Neural cell (in vitro differentiated cells): ENCODE results near the gene ARHGAP5. TPM values are rescaled to one million over a fixed set of nuclear protein-coding genes. Genes with fewer than 3 reads are reported as not detected.

ENCODE experiments used
- H2AFZ ChIP-seq: fragments of 200-600, 300-800 bp; sonication (generic), shearing (Covaris generic); 2 replicates; pipeline ENCODE4 v1.6.0; 2014; ENCODE audit warnings: low read depth, mild to moderate bottlenecking, antibody characterized with exemption, low read length, moderate library complexity
- H3F3A ChIP-seq: fragments of 200-600 bp; shearing (Covaris generic); 2 replicates; pipeline ENCODE4 v1.6.1; 2016; ENCODE audit warnings: mild to moderate bottlenecking, moderate library complexity, mixed read lengths, antibody characterized with exemption, low read length; ENCODE audit not compliant: insufficient read depth, poor library complexity, severe bottlenecking
- H3K27ac ChIP-seq: fragments of 200-600, 300-800 bp; sonication (generic), shearing (Covaris generic); 2 replicates; pipeline ENCODE4 v1.5.1; 2014; ENCODE audit warnings: mild to moderate bottlenecking, low read length, moderate library complexity
- H3K27me3 ChIP-seq: fragments of 300-800, 200-600 bp; sonication (generic), shearing (Covaris generic); 2 replicates; pipeline ENCODE4 v1.6.0; 2014; ENCODE audit warnings: mild to moderate bottlenecking, low read depth, low read length, moderate library complexity; ENCODE audit not compliant: insufficient read depth
- H3K36me3 ChIP-seq: fragments of 300-800, 200-600 bp; sonication (generic), shearing (Covaris generic); 2 replicates; pipeline ENCODE4 v1.5.1; 2014; ENCODE audit warnings: mild to moderate bottlenecking, antibody characterized with exemption, low read length, moderate library complexity; ENCODE audit not compliant: insufficient read depth
- H3K4me2 ChIP-seq: fragments of 300-800, 200-600 bp; sonication (generic), shearing (Covaris generic); 2 replicates; pipeline ENCODE4 v1.6.0; 2014; ENCODE audit warnings: mild to moderate bottlenecking, low read length
- H3K4me3 ChIP-seq: fragments of 300-800, 200-600 bp; sonication (generic), shearing (Covaris generic); 2 replicates; pipeline ENCODE4 v1.5.1; 2014; ENCODE audit warnings: mild to moderate bottlenecking, low read length, moderate library complexity
- H3K79me2 ChIP-seq: fragments of 200-600 bp; shearing (Covaris generic); replicated peaks from 2 replicates; pipeline ENCODE4 v1.6.0; 2014; ENCODE audit warnings: mild to moderate bottlenecking, low read length, moderate library complexity; ENCODE audit not compliant: insufficient read depth
- H3K9ac ChIP-seq: fragments of 300-800, 200-600 bp; sonication (generic), shearing (Covaris generic); 2 replicates; pipeline ENCODE4 v1.6.1; 2016; ENCODE audit warnings: mild to moderate bottlenecking, low read length, mixed read lengths
- H3K9me2 ChIP-seq: fragments of 200-600 bp; shearing (Covaris generic); 2 replicates; pipeline ENCODE4 v1.6.1; 2016; ENCODE audit warnings: mild to moderate bottlenecking, low read length, mixed read lengths; ENCODE audit not compliant: insufficient read depth
- H3K9me3 ChIP-seq: fragments of 200-600, 300-800 bp; sonication (generic), shearing (Covaris generic); 2 replicates; pipeline ENCODE4 v1.6.1; 2016; ENCODE audit warnings: mild to moderate bottlenecking, mixed run types, low read length, moderate library complexity, mixed read lengths
- H4K20me1 ChIP-seq: fragments of 200-600 bp; shearing (Covaris generic); 2 replicates; pipeline ENCODE4 v1.6.1; 2016; ENCODE audit warnings: mild to moderate bottlenecking, mixed run types; ENCODE audit not compliant: insufficient read depth
- EP300 ChIP-seq: fragments of 450-650 bp; conservative IDR thresholded peaks from 2 replicates; pipeline ENCODE4 v1.6.1; 2014; ENCODE audit warnings: antibody characterized with exemption, mild to moderate bottlenecking, moderate library complexity; ENCODE audit not compliant: poor library complexity, severe bottlenecking
- EZH2 ChIP-seq: fragments of 200-600, 300-800 bp; shearing (Covaris generic), sonication (generic); IDR thresholded peaks from 2 replicates; pipeline ENCODE4 v1.6.1; 2014; ENCODE audit warnings: antibody characterized with exemption, low read length, borderline replicate concordance, mild to moderate bottlenecking; ENCODE audit not compliant: insufficient read depth, poor library complexity, severe bottlenecking
- MXI1 ChIP-seq: fragments of 450-650 bp; conservative IDR thresholded peaks from 2 replicates; pipeline ENCODE4 v1.6.1; 2014; ENCODE audit warnings: antibody characterized with exemption, mild to moderate bottlenecking; ENCODE audit not compliant: poor library complexity, severe bottlenecking
- POLR2AphosphoS5 ChIP-seq: IDR thresholded peaks from 2 replicates; pipeline ENCODE4 v1.6.1; 2012
- RAD21 ChIP-seq: fragments of 450-650 bp; conservative IDR thresholded peaks from 2 replicates; pipeline ENCODE4 v1.6.1; 2014; ENCODE audit warnings: antibody characterized with exemption, mild to moderate bottlenecking, moderate library complexity
- REST ChIP-seq: IDR thresholded peaks from 2 replicates; pipeline ENCODE4 v1.6.1; 2012; ENCODE audit warnings: borderline replicate concordance
- SMC3 ChIP-seq: fragments of 450-650 bp; conservative IDR thresholded peaks from 2 replicates; pipeline ENCODE4 v1.6.1; 2014; ENCODE audit warnings: antibody characterized with exemption, mild to moderate bottlenecking, moderate library complexity; ENCODE audit not compliant: poor library complexity
- TAF1 ChIP-seq: IDR thresholded peaks from 2 replicates; pipeline ENCODE4 v1.6.1; 2012; ENCODE audit warnings: low read depth
- polyA plus RNA-seq: library from polyadenylated mRNA; depleted of rRNA; stranded (reverse); fragments of >200 nt; gene quantifications from 2 replicates; pipeline ENCODE4 v1.2.3, GENCODE V29; 2014
- TF ChIP-seq, protein P1 (sequence below): fragments of 450-650 bp; IDR thresholded peaks from 2 replicates; pipeline ENCODE4 v1.5.1; 2014; ENCODE audit warnings: antibody characterized with exemption, mild to moderate bottlenecking, moderate library complexity; ENCODE audit not compliant: poor library complexity, severe bottlenecking

Gene ARHGAP5
- polyA plus RNA-seq, 1 donor from 2014 or later = 32.2 TPM

- Histone ChIP-seq H3K9ac (peak overlapping the region; percentile 77), H3K9me3 (no peaks in the 10 kb centered on the region), H3K27ac (no peak overlapping the region), H3K79me2 (no peaks in the 10 kb centered on the region), H3K4me2 (peak overlapping the region; percentile 49), H3K4me3 (peak overlapping the region; percentile 90), H2AFZ (peak overlapping the region; percentile 75), H4K20me1 (no peaks in the 10 kb centered on the region), H3K9me2 (no peaks in the 10 kb centered on the region), H3F3A (peaks cover 8% of the 10 kb centered on the region), H3K36me3 (no peaks in the 10 kb centered on the region), H3K27me3 (no peaks in the 10 kb centered on the region)
- TF ChIP-seq TAF1 = no peak
- TF ChIP-seq POLR2AphosphoS5 = no peak
- no peak for TF ChIP-seq MXI1
- TF ChIP-seq RAD21 = no peak
- TF ChIP-seq REST = no peak
- TF ChIP-seq SMC3 = no peak
- TF ChIP-seq EZH2 = no peak
- TF ChIP-seq, protein P1, sequence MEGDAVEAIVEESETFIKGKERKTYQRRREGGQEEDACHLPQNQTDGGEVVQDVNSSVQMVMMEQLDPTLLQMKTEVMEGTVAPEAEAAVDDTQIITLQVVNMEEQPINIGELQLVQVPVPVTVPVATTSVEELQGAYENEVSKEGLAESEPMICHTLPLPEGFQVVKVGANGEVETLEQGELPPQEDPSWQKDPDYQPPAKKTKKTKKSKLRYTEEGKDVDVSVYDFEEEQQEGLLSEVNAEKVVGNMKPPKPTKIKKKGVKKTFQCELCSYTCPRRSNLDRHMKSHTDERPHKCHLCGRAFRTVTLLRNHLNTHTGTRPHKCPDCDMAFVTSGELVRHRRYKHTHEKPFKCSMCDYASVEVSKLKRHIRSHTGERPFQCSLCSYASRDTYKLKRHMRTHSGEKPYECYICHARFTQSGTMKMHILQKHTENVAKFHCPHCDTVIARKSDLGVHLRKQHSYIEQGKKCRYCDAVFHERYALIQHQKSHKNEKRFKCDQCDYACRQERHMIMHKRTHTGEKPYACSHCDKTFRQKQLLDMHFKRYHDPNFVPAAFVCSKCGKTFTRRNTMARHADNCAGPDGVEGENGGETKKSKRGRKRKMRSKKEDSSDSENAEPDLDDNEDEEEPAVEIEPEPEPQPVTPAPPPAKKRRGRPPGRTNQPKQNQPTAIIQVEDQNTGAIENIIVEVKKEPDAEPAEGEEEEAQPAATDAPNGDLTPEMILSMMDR = no peak
- no peak for TF ChIP-seq EP300
These were observed 123.5 kb downstream of the ARHGAP5 start for GRCh38 chr14:32200368-32201192.

- H3K79me2 ChIP-seq = no peaks in the 10 kb centered on the region
- peak overlapping the region; percentile 75 for H2AFZ ChIP-seq
- H3K27me3 ChIP-seq = no peaks in the 10 kb centered on the region
- H3F3A ChIP-seq = peaks cover 8% of the 10 kb centered on the region
- no peaks in the 10 kb centered on the region for H3K9me2 ChIP-seq
- no peak for TF ChIP-seq TAF1
- no peak for TF ChIP-seq RAD21
- TF ChIP-seq, protein P1 = peak; percentile 18
- no peak for TF ChIP-seq EZH2
- TF ChIP-seq MXI1 = peak; percentile 67
- TF ChIP-seq SMC3 = peak; percentile 22
- no peak for TF ChIP-seq POLR2AphosphoS5
- H3K4me2 ChIP-seq = peak overlapping the region; percentile 49
- peak overlapping the region; percentile 83 for H3K27ac ChIP-seq
- H3K4me3 ChIP-seq = peak overlapping the region; percentile 90
- H3K9ac ChIP-seq = peak overlapping the region; percentile 77
- H3K36me3 ChIP-seq = no peaks in the 10 kb centered on the region
- no peaks in the 10 kb centered on the region for H3K9me3 ChIP-seq
- no peaks in the 10 kb centered on the region for H4K20me1 ChIP-seq
These were observed 124.2 kb downstream of the ARHGAP5 start for GRCh38 chr14:32201193-32201815.
